Astrocyte (in vitro differentiated cells and primary cell): ENCODE data around the gene ENKD1.

ENCODE experiments used
- EZH2 ChIP-seq: IDR thresholded peaks from 2 replicates; pipeline ENCODE4 v1.6.1; 2012; ENCODE audit warnings: mild to moderate bottlenecking, low read length, inconsistent platforms; ENCODE audit not compliant: insufficient read depth
- TF ChIP-seq, protein P1 (sequence below): IDR thresholded peaks from 2 replicates; pipeline ENCODE4 v1.5.1; 2011; ENCODE audit warnings: low read depth, mild to moderate bottlenecking, inconsistent platforms, low read length, moderate library complexity; ENCODE audit not compliant: insufficient read depth

GRCh38 chr16:67657017-67657608, 9.4 kb downstream of the ENKD1 start:
- TF ChIP-seq, protein P1, sequence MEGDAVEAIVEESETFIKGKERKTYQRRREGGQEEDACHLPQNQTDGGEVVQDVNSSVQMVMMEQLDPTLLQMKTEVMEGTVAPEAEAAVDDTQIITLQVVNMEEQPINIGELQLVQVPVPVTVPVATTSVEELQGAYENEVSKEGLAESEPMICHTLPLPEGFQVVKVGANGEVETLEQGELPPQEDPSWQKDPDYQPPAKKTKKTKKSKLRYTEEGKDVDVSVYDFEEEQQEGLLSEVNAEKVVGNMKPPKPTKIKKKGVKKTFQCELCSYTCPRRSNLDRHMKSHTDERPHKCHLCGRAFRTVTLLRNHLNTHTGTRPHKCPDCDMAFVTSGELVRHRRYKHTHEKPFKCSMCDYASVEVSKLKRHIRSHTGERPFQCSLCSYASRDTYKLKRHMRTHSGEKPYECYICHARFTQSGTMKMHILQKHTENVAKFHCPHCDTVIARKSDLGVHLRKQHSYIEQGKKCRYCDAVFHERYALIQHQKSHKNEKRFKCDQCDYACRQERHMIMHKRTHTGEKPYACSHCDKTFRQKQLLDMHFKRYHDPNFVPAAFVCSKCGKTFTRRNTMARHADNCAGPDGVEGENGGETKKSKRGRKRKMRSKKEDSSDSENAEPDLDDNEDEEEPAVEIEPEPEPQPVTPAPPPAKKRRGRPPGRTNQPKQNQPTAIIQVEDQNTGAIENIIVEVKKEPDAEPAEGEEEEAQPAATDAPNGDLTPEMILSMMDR = no peak
- TF ChIP-seq EZH2 = no peak
